Duodenal mucosa (tissue), 2 donors: ENCODE results near the gene GLI2.

Source experiments
- H3K27ac ChIP-seq: one replicate; pipeline ENCODE4 v1.7.0; 2013; ENCODE audit warnings: low read depth, low read length
- H3K27me3 ChIP-seq, 2 donors: one replicate each; pipeline ENCODE4 v1.7.0; 2013; ENCODE audit warnings: low read length in 2 of 2, control low read depth in 1 of 2; ENCODE audit not compliant: insufficient read depth in 2 of 2, control insufficient read depth in 1 of 2
- H3K36me3 ChIP-seq, 2 donors: one replicate each; pipeline ENCODE4 v1.7.0; 2013; ENCODE audit warnings: low read length in 2 of 2, control low read depth in 1 of 2; ENCODE audit not compliant: insufficient read depth in 2 of 2, control insufficient read depth in 1 of 2
- H3K4me1 ChIP-seq, 2 donors: one replicate each; pipeline ENCODE4 v1.7.0; 2013; ENCODE audit warnings: low read length in 2 of 2, control low read depth in 1 of 2; ENCODE audit not compliant: insufficient read depth in 2 of 2, control insufficient read depth in 1 of 2
- H3K4me3 ChIP-seq, 2 donors: one replicate each; pipeline ENCODE4 v1.7.0; 2013; ENCODE audit warnings: low read length in 2 of 2, low read depth in 1 of 2
- H3K9ac ChIP-seq, 2 donors: one replicate each; pipeline ENCODE4 v1.7.0; 2013; ENCODE audit warnings: low read length in 2 of 2, low read depth in 1 of 2
- H3K9me3 ChIP-seq, 2 donors: one replicate each; pipeline ENCODE4 v1.7.0; 2013; ENCODE audit warnings: low read length in 2 of 2, control low read depth in 1 of 2; ENCODE audit not compliant: control insufficient read depth in 1 of 2

GLI2 gene

GRCh38 chr2:120744817-120745216 lies 9.1 kb downstream of the GLI2 start:
- Histone ChIP-seq H3K9ac (no peak overlapping the region), H3K9me3 (no peaks in the 10 kb centered on the region), H3K27ac (no peak overlapping the region), H3K36me3 (no peaks in the 10 kb centered on the region), H3K27me3 (peaks cover 33 to 36% of the 10 kb centered on the region in 2 donors), H3K4me1 (no peaks in the 10 kb centered on the region), H3K4me3 (no peak overlapping the region)

GRCh38 chr2:120745420-120746111 lies 9.9 kb downstream of the GLI2 start:
- Histone ChIP-seq H3K27me3 (peaks cover 28 to 29% of the 10 kb centered on the region in 2 donors), H3K4me1 (no peaks in the 10 kb centered on the region), H3K9ac (no peak overlapping the region), H3K36me3 (no peaks in the 10 kb centered on the region), H3K9me3 (no peaks in the 10 kb centered on the region), H3K27ac (no peak overlapping the region), H3K4me3 (no peak overlapping the region)

GRCh38 chr2:120746144-120746543 lies 10.5 kb downstream of the GLI2 start:
- H3K9me3 ChIP-seq: no peaks in the 10 kb centered on the region
- H3K27me3 ChIP-seq: peaks cover 23% of the 10 kb centered on the region in 2 donors
- no peaks in the 10 kb centered on the region for H3K4me1 ChIP-seq
- H3K4me3 ChIP-seq: no peak overlapping the region
- H3K27ac ChIP-seq: no peak overlapping the region
- no peaks in the 10 kb centered on the region for H3K36me3 ChIP-seq
- no peak overlapping the region for H3K9ac ChIP-seq

GRCh38 chr2:120747281-120747680 lies 11.6 kb downstream of the GLI2 start:
- H3K9me3 ChIP-seq: no peaks in the 10 kb centered on the region
- no peak overlapping the region for H3K9ac ChIP-seq
- H3K36me3 ChIP-seq: no peaks in the 10 kb centered on the region
- H3K27ac ChIP-seq: no peak overlapping the region
- H3K4me1 ChIP-seq: no peaks in the 10 kb centered on the region
- H3K27me3 ChIP-seq: peaks cover 14 to 17% of the 10 kb centered on the region in 2 donors
- H3K4me3 ChIP-seq: no peak overlapping the region

GRCh38 chr2:120747706-120748105 lies 12.0 kb downstream of the GLI2 start:
- Histone ChIP-seq H3K9ac (no peak overlapping the region), H3K27ac (no peak overlapping the region), H3K4me1 (no peaks in the 10 kb centered on the region), H3K27me3 (peaks cover 10 to 15% of the 10 kb centered on the region in 2 donors), H3K4me3 (no peak overlapping the region), H3K9me3 (no peaks in the 10 kb centered on the region), H3K36me3 (no peaks in the 10 kb centered on the region)

DNA sequence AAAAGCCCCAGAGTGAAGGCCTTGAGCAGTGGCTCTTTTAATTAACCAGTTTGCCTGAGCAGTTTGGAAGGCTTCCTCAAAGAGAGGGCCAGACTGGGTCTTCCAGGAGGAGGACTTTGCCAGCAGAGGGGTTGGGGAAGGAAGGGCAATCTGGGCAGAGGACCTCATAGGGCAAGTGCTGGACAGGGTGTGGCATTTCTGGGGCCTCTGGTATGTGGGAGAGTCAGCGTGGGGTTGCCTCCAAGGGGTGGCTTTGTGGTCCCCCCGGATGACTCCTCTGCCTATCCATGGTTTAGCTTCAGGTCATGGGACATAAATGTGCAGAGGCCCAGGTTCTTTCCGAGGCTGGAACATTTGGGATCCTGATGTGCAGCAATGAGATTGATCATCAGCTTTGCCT lies 12.6 kb downstream of the GLI2 start:
- Histone ChIP-seq H3K9ac (no peak overlapping the region), H3K9me3 (no peaks in the 10 kb centered on the region), H3K36me3 (no peaks in the 10 kb centered on the region), H3K4me3 (no peak overlapping the region), H3K4me1 (no peaks in the 10 kb centered on the region), H3K27ac (no peak overlapping the region), H3K27me3 (peaks cover 6 to 9% of the 10 kb centered on the region in 2 donors)

- no peak overlapping the region for H3K4me3 ChIP-seq
- peaks cover 3 to 5% of the 10 kb centered on the region in 2 donors for H3K27me3 ChIP-seq
- no peaks in the 10 kb centered on the region for H3K9me3 ChIP-seq
- H3K9ac ChIP-seq: no peak overlapping the region
- H3K36me3 ChIP-seq: no peaks in the 10 kb centered on the region
- H3K4me1 ChIP-seq: no peaks in the 10 kb centered on the region
- no peak overlapping the region for H3K27ac ChIP-seq
These were observed 13.1 kb downstream of the GLI2 start for GRCh38 chr2:120748741-120749140.

DNA sequence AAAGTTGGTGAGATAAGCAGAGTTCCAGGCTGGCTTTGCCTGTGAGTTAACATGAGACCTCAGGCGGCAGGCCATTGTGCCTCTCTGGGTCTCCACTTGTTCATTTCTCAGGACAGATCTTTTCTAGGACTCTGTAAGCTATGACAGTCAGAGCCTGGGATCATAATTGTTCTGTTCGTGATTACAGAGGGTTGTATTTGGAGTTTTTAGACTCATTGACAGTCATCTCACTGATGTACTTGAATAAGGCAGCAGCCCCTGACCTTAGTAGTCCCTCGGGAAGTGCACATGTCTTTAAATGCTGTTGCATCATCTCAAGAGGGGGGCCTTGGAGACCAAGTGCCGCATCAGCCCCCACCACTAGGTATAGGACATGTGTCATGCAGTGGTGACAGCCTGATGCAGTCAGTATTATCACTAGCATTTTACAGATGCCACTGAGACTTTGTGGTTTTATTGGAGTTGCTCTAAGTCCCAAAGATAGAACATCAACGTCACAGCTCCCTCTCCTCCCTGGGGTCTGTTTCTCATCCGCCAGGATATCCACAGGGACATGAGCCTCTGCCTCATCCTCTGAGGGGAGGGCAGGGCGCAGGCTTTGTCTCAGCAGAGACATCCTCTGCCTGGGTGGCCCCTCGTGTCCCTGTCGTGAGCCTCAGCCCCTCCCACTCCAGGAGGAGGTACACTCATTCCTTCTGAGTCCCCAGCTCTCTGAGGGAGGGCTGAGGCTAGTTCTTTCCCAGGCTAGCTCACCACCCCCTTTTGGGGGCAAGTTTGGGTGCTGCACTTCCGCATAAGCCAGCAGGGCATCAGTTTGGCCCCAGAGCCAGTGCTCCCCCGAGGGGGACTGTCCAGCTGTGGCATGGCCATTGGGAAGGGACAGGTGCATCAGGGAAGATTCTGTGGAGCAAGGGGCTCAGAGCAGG lies 14.1 kb downstream of the GLI2 start:
- H3K27ac ChIP-seq: no peak overlapping the region
- no peaks in the 10 kb centered on the region for H3K9me3 ChIP-seq
- H3K4me3 ChIP-seq: no peak overlapping the region
- no peaks in the 10 kb centered on the region for H3K36me3 ChIP-seq
- H3K4me1 ChIP-seq: no peaks in the 10 kb centered on the region
- H3K9ac ChIP-seq: no peak overlapping the region
- H3K27me3 ChIP-seq: peaks cover 0 to 4% of the 10 kb centered on the region in 2 donors

GRCh38 chr2:120750488-120751210 lies 15.0 kb downstream of the GLI2 start:
- Histone ChIP-seq H3K4me3 (no peak overlapping the region), H3K27ac (no peak overlapping the region), H3K4me1 (no peaks in the 10 kb centered on the region), H3K9ac (no peak overlapping the region), H3K27me3 (no peaks in the 10 kb centered on the region), H3K36me3 (no peaks in the 10 kb centered on the region), H3K9me3 (no peaks in the 10 kb centered on the region)

DNA sequence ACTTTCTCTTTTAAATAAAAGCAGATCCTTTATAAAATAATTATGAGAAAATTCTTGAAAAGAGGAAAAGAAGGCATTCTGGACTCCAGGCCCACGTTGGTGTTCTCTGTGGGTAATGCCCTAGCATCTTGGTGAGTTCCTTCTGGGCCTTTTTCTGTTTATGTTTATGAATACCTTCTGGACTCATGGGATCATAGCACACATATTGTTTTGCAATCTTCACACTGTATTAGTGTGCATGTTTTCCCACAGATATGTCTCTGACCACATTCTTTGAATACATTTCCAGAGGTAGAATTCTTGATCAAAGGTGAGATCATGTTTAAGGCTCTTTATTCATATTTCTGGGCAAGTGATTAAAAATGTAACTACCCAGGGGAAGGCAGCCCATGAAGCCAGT lies 15.9 kb downstream of the GLI2 start:
- Histone ChIP-seq H3K9me3 (no peaks in the 10 kb centered on the region), H3K4me3 (no peak overlapping the region), H3K27me3 (no peaks in the 10 kb centered on the region), H3K4me1 (no peaks in the 10 kb centered on the region), H3K36me3 (no peaks in the 10 kb centered on the region), H3K27ac (no peak overlapping the region), H3K9ac (no peak overlapping the region)
